Activated CD4-positive, CD25-positive, alpha-beta regulatory T cell (primary cell): Measurements from ENCODE around the gene PDE11A.
"Not testable (repeated sequence)": the region's sequence is repeated elsewhere in the genome, so short reads cannot be mapped to it uniquely, and the experiment has no call there.

Experiments used
- DNase-seq, 4 experiments: peaks; one replicate each; lab custom pipeline; 2025; lab: John Stamatoyannopoulos, UW

Gene PDE11A

DNA sequence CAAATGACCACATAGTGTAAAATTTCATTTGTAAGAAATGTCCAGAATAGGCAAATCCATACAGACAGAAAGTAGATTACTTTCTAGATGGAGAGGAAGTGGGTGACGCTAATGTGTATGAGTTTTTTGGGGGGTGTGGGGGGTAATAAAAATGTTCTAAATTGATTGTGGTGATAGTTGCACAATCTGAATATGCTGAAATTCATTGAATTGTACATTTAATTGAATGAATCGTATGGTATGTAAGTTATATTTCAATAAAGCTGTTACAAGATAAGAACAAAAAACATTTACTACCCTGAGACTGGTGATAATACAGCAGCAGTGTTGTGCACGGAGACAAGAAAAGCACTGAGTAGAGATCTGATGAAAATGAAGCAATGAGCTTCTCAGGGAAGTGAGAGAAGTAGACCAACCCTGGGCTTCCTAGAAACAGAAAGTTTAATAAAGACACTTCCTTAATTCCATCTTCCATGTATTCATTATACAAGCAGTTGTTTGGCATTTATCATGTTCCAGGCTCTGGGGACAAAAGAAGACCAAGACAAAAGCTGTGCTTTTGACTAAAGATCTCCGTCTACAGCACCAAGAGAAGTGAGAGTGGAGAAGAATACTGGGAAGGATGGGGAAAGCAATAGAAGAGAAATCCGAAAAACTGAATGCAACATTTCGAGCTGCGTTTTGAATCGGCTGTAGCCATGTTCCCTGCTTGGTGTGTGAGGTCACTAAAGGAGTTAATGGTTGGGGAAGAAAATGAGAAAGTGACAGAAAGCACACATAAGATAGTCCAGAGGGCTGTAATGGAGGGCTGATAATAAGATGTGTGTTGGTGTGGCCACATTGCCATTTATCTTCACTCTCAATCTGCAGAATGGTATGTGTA lies 1.8 kb upstream of the PDE11A start:
- DNase-seq = no peak

DNA sequence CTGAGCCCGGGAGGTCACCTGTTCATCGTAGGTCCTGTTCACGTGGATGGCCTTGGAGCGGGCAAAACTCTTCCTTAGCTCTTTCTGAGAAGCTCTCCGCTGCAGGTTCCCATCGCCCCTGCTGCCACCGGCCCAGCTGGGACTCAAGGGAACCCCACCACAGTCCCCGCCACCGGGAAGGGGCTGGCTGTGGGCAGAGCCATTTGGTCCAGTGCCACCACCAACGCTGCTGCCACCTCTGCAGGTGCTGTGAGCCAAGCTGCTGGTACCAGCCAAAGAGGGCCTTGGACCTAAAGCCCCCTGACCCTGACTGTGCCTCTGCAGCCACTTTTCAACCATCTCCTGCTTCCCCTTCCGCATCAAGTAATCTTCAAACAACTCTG lies 586 bp downstream of the PDE11A start:
- DNase-seq = no peak

DNA sequence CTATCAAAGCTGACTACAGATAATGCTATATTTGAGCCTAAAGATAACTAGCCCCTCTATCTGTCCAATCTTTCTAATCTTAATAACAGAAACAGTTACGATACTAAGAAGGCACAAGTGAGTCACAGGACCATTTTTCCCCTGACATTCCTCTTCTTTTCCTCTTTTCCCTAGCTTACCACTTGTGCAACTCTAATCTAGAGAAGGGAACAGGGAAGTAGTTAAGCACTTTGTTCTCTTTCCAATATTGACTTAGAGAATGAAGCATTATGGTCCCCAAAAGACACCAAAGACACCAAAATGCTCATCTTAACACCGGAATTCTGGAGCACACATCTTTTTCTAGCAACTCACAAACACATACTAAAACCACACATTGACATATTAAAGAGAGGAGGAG lies 1.8 kb downstream of the PDE11A start:
- no peak for DNase-seq

DNA sequence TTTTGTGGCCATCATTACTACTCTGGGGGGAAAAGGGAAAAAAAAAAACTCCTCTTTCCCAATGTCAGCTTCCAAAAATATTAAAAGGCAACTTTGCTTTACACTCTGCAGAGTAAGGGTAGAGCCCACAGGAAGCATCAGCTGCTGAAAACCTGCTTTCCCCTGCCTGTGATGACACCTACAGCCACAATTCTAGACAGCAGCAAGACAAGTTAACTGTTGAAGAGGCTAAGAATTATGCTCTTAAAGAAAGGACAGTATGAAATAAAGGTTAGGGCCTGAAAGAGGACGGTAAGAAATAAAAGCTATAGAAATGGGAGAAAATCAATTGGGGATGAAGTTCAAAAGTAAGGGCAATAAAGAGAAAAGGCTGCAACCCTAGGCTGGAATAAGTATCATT lies 3.0 kb downstream of the PDE11A start:
- DNase-seq = no peak

- DNase-seq = no peak
These were observed 3.6 kb downstream of the PDE11A start for GRCh38 chr2:178068823-178069454.

DNA sequence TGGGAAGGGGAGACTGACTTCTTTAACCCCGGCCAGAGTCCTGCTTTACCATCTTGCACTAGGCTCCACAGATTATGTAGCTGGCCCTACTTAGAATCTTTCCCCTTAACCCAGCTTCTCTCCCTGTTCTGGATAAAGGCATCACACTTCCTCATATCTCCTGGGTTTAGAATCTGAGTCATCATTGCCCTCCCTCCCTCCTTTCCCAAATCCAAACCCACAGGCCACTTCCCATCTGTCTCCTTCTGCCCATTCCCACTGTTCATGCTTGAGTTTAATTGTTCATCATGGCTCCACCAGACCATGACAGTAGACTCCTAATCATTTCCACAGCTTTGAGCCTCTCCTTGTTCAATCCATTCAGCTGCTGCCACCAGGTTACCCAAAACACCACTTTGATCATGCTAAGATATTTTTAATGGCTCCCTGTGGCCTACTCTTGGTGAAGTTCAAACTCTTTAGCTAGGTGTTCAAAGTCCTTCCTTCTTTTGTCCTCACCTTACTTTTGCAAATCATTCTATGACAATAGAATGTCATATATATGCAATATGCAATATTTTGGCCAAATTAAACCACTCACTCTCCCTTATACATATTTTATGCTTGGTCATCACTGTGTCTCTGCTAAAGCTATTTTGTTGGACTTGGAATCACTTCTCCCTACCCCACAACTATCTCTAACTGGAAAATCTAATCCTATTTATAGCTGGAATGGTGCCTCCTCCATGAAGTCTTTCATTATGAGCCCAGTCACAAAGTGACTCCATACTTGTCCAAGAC lies 5.5 kb downstream of the PDE11A start:
- DNase-seq = no peak

DNA sequence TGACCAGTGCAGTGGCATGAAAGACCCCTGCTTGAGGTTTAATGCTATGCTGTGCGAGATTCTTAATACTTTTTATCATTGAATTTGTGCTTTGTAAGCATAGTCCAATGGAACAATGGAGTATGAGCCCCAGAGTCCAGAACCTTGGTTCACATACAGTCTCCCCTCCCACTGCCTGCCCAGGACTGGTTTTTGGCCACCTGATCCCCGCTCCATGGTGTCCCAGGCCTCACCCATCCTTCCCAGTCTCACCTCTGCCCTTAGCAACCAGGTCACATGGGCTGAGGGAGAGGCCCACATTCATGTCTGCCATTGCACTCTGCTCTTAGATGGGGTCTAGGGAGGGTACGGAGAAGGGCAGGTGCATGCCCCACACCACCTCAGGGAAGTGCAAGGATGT lies 6.3 kb downstream of the PDE11A start:
- no peak for DNase-seq

DNA sequence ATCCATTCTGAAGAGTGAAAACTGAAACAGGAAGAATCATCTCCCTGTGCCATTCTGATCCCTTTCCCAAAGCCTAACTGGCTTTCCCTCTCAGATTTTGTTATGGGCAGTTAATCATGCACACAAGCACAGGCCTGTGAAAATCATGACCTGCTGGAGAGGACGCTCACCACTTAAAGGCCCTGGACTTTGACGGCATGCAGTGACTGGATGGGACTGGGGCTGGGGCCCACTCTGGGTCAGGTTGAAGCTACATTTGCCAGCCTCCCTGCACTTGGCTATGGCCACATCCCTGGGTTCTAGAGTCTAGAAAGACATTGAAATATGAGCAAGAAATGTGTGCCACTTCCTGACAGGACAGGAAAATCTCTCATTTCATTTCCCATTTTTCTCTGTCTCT lies 12.9 kb downstream of the PDE11A start:
- DNase-seq = no peak

- DNase-seq = no peak
These were observed 13.5 kb downstream of the PDE11A start for GRCh38 chr2:178059111-178059510.

DNA sequence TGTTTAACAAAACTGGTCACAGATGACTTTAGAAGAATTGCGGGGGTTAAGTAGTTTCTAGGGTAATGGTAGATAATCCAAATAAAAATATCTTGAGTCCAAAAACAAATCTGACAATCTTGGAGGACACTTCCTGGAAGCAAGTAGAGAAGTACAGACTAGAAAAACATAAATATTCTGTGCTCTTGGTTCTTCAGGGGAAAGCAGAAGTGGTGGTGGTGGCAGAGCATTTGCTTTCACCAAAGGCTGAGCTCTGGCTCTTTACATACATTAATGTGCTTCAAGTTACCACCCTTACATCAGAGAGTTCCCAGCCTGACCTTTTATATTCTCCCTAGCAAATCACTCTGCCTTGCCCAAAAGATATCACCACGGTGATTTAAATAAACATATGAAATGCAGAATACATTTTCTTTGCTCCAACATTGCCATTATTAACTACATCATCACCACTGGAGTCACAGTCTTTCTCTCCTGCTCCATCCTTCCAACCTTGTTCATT lies 15.3 kb downstream of the PDE11A start:
- DNase-seq = no peak

DNA sequence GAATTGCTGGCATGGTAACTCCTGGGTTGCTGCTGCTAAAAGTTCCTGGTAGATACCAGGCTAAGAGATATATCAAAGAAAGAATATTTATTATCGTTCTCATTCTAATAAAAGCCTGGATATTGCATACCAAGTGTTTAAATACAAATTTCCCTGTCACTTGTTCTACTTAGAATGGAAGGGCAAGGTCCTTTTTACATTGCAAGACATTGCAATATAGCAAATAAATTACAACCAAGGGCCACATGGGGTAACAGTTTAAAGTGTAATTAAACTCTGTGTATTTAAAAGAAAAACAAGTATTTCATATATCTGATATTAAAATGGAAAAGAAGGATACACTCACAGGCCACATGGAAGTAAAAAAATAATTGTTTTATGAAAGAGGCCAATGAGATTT lies 16.2 kb downstream of the PDE11A start:
- no peak for DNase-seq

- not testable (repeated sequence) for DNase-seq
These were observed 21.3 kb downstream of the PDE11A start for GRCh38 chr2:178051257-178051656.

- DNase-seq = no peak
These were observed 25.2 kb downstream of the PDE11A start for GRCh38 chr2:178047391-178047790.

DNA sequence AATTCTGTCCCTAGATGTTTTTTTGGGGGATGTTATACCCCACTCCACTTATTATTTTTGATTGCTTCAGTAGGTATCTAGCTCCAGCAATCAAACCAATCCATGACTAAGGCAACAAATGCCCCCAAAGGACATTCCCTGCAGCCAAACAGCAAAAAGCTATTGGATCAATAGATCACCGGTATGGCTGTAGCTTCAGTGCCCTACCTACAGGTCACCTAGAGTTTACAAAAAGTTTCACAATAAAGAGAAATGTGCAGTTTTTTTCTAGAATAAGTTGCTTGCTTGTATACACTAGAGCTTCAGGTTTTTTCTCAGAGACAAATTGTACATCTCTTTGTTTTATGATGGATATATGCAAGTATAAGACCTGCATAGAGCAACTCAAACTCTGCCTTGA lies 27.7 kb downstream of the PDE11A start:
- no peak for DNase-seq

DNA sequence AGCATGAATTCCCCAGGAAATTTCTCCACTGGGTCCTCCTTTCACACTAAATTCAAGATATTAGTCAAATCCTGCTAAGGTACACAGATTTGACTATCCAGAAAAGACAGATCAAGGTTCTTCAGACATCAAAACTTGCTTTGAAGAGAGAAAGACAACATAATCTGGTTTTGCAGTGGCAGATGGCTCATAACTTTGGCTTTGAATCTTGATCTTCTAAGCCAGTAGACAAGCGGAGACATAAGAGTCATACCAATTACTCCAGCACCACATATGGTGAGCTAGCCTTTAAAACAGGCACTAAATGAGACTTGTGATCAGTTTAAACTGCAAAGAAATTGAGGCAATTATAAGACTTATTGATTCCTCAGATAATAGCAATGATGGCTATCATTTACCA lies 29.3 kb downstream of the PDE11A start:
- no peak for DNase-seq

DNA sequence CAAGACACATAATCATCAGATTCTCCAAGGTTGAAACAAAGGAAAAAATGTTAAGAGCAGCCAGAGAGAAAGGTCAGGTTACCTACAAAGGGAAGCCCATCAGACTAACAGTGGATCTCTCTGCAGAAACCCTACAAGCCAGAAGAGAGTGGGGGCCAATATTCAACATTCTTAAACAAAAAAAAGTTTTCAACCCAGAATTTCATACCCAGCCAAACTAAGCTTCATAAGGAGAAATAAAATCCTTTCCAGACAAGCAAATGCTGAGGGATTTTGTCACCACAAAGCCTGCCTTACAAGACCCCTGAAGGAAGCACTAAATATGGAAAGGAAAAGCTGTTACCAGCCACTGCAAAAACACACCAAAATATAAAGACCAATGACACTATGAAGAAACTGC lies 39.0 kb downstream of the PDE11A start:
- not testable (repeated sequence) for DNase-seq

DNA sequence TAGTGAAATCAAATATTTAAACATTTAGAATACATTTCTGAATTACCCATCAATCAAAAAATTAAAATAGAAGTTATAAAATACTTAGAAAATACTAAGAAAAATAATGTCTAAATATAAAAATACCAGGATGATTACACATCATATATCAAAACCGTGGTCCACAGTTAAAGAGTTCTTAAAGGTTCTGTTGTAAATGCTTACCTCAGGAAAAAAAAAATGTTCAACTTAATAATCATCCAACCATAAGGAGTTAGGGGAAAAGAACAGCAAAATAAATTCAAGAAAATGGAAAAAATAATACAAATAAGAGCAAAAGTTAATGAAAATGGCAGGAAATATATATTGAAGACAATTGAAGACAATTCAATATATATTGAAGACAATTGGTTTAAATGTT lies 43.2 kb downstream of the PDE11A start:
- DNase-seq = no peak

GRCh38 chr2:178025551-178026185 lies 46.9 kb downstream of the PDE11A start:
- no peak for DNase-seq

DNA sequence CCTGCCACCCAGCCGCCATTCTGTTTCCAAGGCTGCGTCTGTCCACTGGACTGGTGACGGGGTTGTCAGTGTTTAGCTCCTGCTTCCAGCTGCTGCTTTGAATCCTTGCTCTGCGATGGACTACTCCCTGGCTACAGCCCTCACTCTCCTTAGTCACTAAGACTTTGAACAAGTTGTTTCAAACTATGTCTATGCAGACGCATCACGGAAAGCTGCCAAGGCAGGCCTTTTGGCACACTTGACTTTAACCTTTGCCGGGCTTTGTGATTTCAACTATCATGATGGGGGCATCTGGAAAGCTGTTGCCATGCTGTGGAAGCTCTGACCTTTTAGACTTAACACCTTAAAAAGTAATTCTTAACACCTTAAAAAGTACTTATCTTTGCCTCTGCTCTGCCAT lies 54.4 kb downstream of the PDE11A start:
- DNase-seq = no peak

DNA sequence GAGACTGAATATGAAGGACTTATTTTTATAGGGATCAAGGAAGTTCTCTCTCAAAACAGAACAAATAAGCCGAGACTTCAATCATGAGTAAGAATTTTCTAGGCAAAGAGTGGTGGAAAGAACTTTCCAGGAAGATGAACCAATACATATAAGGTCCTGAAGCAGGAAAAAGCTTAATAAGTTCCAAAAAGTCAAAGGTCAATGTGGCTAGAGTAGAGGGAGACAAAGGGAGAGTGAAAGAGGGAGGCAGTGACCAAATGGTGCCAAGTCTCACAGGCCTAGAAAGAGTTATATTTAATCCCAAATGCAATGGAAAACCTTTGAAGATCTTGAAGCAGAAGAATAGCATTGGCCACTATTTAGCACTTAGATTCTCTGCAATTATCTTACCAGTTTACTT lies 56.0 kb downstream of the PDE11A start:
- no peak for DNase-seq

DNA sequence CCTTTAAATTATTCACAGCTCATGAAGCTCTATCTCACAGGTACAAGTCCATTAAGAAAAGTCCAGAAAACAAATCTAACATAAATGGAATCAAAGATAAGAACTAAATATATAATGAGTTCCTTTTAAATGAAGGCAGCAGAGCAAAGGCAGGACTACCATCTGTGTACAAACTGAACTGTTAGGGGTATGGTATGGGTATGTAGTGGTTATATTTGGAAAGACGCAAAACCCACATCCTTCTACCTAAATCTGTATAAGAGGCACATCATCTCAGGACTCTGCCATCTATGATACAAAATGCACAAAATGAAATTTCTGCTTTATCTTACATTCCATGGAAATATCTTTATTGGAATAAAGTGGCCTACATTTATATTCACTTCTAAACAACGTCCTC lies 59.9 kb downstream of the PDE11A start:
- no peak for DNase-seq

- DNase-seq = no peak
These were observed 62.8 kb downstream of the PDE11A start for GRCh38 chr2:178009813-178010212.
